OCI-M2 (cell line): ENCODE results near the gene INHA.
A peak's percentile ranks its signal among the peaks of the same experiment; 100 is the strongest.

ENCODE experiments used
- DNase-seq: peaks from one replicate; lab custom pipeline; 2025; ENCODE audit not compliant: unreplicated experiment; lab: John Stamatoyannopoulos, UW

The INHA gene

GRCh38 chr2:219571311-219572236, 536 bp upstream of the INHA start, which contains the start of gene OBSL1:
Gene OBSL1, minus strand, starts transcription at chr2:219571539. Its CDS starts 307 bp downstream, at chr2:219571232.
- no peak for DNase-seq

GRCh38 chr2:219573166-219573565, 1.1 kb downstream of the INHA start:
- no peak for DNase-seq

DNA sequence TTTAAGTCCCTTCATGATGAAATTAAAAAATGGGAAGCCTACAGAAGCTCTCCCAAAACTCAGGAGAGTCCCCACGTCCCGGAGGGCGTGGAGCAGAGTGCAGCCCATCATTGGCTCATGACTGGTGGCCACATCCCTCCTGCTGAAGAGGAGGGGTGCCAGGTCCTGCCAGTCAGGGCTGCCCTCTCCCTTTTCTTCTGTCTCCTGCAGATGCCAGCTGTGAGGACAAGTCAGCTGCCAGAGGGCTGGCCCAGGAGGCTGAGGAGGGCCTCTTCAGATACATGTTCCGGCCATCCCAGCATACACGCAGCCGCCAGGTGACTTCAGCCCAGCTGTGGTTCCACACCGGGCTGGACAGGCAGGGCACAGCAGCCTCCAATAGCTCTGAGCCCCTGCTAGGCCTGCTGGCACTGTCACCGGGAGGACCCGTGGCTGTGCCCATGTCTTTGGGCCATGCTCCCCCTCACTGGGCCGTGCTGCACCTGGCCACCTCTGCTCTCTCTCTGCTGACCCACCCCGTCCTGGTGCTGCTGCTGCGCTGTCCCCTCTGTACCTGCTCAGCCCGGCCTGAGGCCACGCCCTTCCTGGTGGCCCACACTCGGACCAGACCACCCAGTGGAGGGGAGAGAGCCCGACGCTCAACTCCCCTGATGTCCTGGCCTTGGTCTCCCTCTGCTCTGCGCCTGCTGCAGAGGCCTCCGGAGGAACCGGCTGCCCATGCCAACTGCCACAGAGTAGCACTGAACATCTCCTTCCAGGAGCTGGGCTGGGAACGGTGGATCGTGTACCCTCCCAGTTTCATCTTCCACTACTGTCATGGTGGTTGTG, 2.6 kb downstream of the INHA start:
- DNase-seq, result no peak

DNA sequence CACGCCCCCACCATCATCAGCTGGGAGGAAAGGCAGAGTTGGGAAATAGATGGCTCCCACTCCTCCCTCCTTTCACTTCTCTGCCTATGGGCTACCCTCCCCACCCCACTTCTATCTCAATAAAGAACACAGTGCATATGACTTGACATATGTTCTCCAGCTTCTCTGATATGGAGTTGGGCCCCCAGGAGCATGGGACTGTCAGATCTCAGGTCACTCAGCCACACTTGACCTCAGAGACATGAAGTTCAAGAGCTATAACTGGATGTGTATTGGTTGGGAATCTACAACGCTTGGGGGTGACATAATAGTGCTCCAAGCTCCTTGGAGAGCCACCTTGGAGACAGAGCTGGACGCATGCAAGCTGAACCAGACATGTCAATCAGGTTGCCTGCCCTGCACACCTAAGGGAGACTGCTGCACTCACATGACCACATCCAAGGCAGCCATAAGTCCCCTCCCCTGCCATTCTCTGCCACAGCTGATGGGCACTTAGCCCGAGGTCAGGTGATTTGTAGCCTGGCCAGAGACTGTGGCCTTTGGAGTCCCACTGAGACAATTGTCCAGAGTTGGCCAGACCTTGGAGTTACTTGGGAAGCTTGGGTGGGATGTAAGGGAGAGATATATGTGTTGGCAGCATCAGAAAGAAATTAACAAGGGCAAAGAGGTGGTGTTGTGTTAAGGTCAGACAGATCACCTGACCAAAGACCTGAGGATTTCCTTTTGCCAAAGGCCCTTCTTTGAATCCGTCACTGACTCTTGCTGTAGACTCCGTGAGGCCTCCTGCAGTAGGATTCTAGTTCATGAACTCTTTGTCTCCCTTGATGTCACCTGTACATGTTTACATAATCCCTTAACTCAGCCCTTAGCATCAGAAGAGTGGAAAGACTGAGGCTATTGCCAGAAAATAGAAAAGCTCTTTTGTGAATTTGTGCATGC, 3.7 kb downstream of the INHA start:
- no peak for DNase-seq

DNA sequence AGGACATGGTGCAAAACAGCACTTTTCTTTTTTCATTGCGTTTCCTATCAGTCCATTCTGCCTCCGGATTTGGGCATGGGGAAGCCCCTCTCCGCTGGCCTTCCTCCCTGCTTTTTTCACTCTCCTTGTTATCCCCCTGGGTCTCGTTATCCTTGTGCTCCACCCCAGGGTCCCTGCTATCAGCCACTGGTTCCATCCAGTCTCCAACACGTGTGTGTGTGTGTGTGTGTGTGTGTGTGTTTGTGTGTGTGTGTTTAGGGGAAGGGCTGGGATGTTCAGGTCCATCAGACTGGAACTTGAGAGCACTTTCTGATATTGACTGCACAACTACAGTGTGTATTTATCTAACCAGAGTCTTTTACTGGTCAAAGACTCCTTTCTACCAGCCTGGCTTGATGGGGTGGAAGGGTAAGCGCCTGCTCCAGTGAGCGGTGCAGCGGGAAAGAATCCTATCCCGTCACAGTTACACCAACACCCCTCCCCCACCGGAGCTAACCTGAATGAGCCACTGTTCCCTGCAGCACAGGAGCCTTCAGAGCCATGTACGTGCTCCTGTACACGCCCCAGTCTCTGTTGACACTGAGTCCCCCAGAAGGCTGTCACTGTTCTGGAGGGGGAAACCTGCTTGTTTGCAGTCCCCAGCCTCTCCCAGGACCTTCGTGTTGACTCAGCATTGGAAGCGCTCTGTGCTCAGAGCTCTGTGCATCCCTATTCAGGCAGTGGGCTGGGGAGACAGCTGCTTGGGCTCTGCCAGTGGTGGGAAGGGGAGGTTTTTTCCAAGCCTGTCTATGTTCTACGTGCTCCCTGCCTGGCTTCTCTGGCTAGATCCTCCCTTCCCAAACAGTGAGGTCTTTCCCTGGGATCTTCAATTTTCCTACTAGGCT, 4.6 kb downstream of the INHA start:
- no peak for DNase-seq

- DNase-seq, result no peak
Observed at GRCh38 chr2:219578811-219579613, 6.9 kb downstream of the INHA start.

GRCh38 chr2:219581346-219581745, 9.2 kb downstream of the INHA start:
- no peak for DNase-seq

GRCh38 chr2:219591091-219591490, 19.0 kb downstream of the INHA start:
- no peak for DNase-seq

DNA sequence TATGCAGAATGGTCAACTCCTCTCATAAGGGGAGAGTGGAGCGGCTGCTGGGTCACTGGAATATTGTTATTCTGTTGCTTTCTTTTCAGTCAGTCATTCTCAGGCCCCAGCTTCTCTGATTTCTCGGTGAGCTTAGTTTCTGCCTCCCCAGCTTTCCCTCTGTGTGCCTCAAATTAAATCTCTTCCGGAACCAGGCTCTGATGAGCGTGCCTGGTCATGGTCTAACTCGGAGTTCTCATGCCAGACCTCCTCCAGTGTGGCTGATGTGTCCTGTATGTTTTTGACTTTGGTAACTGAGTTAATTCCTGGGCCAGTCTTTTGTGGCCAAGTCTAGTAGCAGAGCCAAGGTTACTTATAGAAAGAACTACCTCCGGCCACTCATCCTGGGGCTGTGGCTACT, 20.6 kb downstream of the INHA start:
- no peak for DNase-seq

DNA sequence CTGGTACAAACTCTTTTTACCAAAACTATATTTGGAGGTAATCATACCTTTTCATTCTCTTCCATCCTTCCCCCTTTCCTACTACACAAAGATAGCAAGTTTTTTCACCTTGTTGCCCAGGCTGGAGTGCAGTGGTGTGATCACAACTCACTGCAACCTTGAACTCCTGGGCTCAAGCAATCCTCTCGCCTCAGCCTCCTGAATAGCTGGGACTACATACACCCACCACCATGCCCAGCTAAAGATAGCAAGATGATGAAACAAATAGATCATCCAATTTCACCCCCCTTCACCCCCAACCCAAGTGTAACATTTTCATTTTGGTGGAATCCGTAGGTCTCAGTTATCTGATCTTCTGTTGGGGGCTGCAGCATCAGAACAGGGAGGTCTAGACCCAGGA, 21.0 kb downstream of the INHA start:
- DNase-seq, result no peak

DNA sequence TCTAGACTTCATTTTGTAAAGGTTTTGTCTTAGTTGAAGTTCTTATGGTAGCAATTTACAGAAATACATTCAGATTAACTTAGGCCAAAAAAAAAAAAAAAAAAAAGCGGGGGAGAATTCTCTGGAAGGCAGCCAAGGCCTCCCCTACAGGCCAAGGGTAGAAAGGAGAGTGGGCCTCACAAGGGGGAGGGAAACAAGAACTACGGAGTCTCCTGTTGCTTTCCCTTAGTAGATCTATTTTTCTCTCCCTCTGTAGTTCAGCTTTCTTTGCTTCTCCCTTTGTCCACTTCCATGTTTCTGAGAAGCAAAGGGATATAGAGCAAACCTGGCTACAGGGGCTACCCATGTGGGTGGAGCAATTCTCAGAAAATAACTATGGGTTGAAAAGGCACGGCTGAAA, 23.1 kb downstream of the INHA start:
- peak; percentile 7 for DNase-seq

DNA sequence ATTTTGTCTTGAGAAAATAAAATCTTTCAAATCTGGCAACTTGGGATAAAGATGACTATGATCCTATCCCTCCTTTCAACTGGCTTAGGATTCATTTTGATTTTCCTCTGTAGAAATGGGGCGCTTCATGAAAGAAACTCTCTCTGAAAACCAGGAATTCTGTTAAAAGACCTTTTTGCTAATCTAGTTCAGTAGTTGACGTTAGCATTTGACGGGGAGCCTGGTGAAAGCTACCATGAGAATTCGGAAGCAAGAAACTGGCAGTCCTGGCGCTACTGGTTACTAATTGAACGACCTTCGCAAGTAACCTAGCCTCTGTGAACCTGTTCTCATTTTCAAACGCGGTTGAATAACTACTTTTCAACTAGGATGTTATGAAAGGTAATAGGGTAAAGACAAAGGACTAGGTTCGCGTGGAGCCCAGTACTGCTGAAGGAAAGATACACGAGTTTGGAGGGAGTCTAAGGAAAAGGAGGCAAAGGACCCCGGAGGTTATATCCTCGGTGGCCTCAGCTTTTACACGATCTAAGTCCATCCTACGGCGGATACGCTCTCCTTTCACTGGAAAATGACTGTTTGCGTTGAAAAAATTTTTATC, 24.9 kb downstream of the INHA start:
- no peak for DNase-seq

GRCh38 chr2:219597552-219598307, 25.6 kb downstream of the INHA start, which contains the start of gene STK11IP:
Gene STK11IP, plus strand, starts transcription at chr2:219597857. Its CDS starts 263 bp downstream, at chr2:219598120.
- DNase-seq, result peak; percentile 81

- no peak for DNase-seq
Observed at GRCh38 chr2:219598308-219599078, 26.4 kb downstream of the INHA start.

GRCh38 chr2:219603771-219604170, 31.7 kb downstream of the INHA start:
- no peak for DNase-seq

GRCh38 chr2:219605607-219605954, 33.5 kb downstream of the INHA start:
- no peak for DNase-seq

DNA sequence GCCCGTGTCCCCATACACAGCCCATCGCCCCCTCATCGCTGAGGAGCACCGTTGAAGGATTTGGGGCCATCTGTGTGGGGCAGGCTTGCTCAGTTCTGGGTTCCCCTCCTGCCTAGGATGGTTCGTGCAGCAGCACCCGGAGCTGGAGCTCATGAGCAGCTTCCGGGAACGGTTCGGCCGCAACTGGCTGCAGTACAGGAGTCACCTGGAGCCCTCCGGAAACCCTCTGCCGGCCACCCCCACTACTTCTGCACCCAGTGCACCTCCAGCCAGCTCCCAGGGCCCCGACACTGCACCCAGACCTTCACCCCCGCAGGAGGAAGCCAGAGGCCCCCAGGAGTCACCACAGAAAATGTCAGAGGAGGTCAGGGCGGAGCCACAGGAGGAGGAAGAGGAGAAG, 35.8 kb downstream of the INHA start:
- DNase-seq, result no peak
